Esophagus (tissue), 2 donors: ENCODE data around the gene PFAS. TPM values are rescaled to one million over a fixed set of nuclear protein-coding genes. Genes with fewer than 3 reads are reported as not detected.
"Not testable (repeated sequence)": the region's sequence is repeated elsewhere in the genome, so short reads cannot be mapped to it uniquely, and the experiment has no call there.

Source experiments
- H3K27ac ChIP-seq, 2 donors: one replicate each; pipeline ENCODE4 v1.5.1; 2013; ENCODE audit warnings: low read depth in 2 of 2, mild to moderate bottlenecking in 2 of 2, inconsistent platforms in 1 of 2, low read length in 1 of 2, moderate library complexity in 1 of 2
- H3K27me3 ChIP-seq, 2 donors: one replicate each; pipeline ENCODE4 v1.6.1; 2013; ENCODE audit warnings: low read length in 2 of 2, control low read depth in 1 of 2, mild to moderate bottlenecking in 1 of 2; ENCODE audit not compliant: insufficient read depth in 2 of 2, control insufficient read depth in 1 of 2
- H3K36me3 ChIP-seq, 2 donors: one replicate each; pipeline ENCODE4 v1.6.1; 2013; ENCODE audit warnings: low read length in 1 of 2; ENCODE audit not compliant: control insufficient read depth in 2 of 2, insufficient read depth in 2 of 2
- H3K4me1 ChIP-seq, 2 donors: one replicate each; pipeline ENCODE4 v1.6.1; 2013; ENCODE audit warnings: low read length in 1 of 2; ENCODE audit not compliant: control insufficient read depth in 2 of 2, insufficient read depth in 2 of 2
- H3K4me3 ChIP-seq, 2 donors: one replicate each; pipeline ENCODE4 v1.5.1; 2013; ENCODE audit warnings: low read length in 2 of 2, mild to moderate bottlenecking in 2 of 2, low read depth in 1 of 2, moderate library complexity in 1 of 2
- H3K9me3 ChIP-seq, 2 donors: one replicate each; pipeline ENCODE4 v1.6.1; 2013; ENCODE audit warnings: mild to moderate bottlenecking in 2 of 2, low read depth in 1 of 2, low read length in 1 of 2, moderate library complexity in 1 of 2; ENCODE audit not compliant: control insufficient read depth in 2 of 2, insufficient read depth in 1 of 2
- WGBS, 2 donors: extraction: QIAGEN DNeasy Blood & Tissue Kit; methylation state at CpG; one replicate each; pipeline ENCODE4 v1.1.7; 2013; 5-methylcytosine and 5-hydroxymethylcytosine counted together
- polyA plus RNA-seq, 2 donors: library from polyadenylated mRNA; stranded (reverse); fragments of 200-250 nt; gene quantifications; one replicate each; pipeline ENCODE4 v1.2.3, GENCODE V29; 2013
- donor health status: healthy with polysubstance abuse.
- donor health status: Bipolar disorder and iron deficiency.

The PFAS gene
- polyA plus RNA-seq, 2 donors: 8.1 to 16.2 TPM

DNA sequence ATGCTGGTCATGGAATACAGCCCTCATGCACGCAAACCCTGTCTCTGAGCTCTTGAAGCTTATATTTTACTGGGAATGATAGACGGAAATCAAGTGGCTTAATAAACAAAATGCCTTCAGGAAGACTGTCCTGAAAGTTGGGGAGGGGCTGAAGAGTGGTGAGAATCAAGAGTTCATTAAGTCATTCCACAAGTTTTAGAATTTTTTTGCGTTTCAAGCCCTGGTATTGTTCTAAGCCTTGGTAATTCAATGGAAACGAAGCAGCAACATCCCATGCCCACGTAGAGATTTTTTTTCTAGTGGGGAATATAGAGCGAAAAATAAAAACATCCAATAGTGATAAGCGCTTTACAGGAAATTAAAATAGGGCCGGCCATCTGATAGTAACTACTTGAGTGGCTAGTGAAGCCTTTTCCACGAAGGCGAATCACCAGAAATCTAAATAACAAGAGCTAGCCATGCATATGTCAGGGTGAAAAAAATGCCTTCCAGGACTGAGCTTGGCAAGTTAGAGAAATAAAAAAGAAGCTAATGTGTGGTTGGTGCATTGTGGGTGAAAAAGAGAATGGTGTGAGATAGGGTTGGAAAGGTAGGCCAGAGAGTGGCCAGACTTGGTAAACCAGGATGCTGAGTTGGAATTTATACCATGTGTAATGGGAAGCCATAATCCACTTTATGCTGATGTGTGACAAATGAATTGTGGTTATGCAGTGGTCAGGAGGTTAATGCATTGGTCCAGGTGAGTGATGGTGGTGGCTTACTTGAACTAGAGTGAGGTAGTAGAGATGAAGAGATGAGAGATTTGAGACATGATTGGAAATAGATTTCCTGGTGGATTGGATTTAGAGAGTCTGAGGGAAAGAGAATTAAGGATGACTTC is 772 bp downstream of the PFAS start:
- no peaks in the 10 kb centered on the region for H3K4me1 ChIP-seq
- no peaks in the 10 kb centered on the region for H3K27me3 ChIP-seq
- peak overlapping the region; percentile 73 to 94 for H3K4me3 ChIP-seq
- H3K9me3 ChIP-seq: no peaks in the 10 kb centered on the region
- H3K36me3 ChIP-seq: peaks cover 0 to under 1% of the 10 kb centered on the region in 2 donors
- H3K27ac ChIP-seq: peak overlapping the region; percentile 69 to 100
- WGBS, 2 donors: 14 to 16% methylated on average over 10 of the region's 10 CpGs

DNA sequence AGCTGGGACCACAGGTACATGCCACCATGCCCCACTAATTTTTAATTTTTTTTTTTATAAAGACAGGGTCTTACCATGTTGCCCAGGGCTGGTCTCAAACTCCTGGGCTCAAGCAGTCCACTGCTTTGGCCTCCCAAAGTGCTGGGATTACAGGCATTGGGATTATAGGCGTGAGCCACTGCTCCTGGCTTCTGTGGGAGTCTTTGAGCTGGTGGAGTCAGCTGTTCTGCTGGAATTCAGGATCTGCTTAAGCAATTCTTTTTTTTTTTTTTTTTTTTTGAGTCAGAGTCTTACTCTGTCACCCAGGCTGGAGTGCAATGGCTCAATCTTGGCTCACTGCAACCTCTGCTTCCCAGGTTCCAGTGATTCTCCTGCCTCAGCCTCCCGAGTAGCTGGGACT is 2.3 kb downstream of the PFAS start:
- WGBS, 2 donors: 85 to 88% methylated on average over 2 of the region's 2 CpGs

DNA sequence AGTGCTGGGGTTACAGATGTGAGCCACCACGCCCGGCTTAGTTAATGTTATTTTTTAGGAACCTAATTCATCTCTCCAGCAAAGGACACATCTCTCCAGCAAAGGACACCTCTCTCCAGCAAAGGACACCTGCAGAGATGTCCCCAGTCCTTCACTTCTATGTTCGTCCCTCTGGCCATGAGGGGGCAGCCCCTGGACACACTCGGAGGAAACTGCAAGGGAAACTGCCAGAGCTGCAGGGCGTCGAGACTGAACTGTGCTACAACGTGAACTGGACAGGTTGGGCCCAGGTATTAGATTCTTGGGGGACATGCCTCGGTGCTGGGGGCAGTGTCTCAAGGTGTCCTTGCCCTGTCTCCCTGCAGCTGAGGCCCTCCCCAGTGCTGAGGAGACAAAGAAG is 4.7 kb downstream of the PFAS start:
- no peaks in the 10 kb centered on the region for H3K27me3 ChIP-seq
- peaks cover 7 to 21% of the 10 kb centered on the region in 2 donors for H3K36me3 ChIP-seq
- no peak overlapping the region for H3K27ac ChIP-seq
- H3K4me1 ChIP-seq: no peaks in the 10 kb centered on the region
- 54 to 63% methylated on average over 8 of the region's 8 CpGs for WGBS, 2 donors
- no peaks in the 10 kb centered on the region for H3K9me3 ChIP-seq
- no peak overlapping the region for H3K4me3 ChIP-seq

More for the DNA sequence above, 2.3 kb downstream of the PFAS start:
- peaks cover 0 to 10% of the 10 kb centered on the region in 2 donors for H3K36me3 ChIP-seq
- H3K4me3 ChIP-seq, H3K27ac ChIP-seq, H3K4me1 ChIP-seq, H3K27me3 ChIP-seq, H3K9me3 ChIP-seq: not testable (repeated sequence)

DNA sequence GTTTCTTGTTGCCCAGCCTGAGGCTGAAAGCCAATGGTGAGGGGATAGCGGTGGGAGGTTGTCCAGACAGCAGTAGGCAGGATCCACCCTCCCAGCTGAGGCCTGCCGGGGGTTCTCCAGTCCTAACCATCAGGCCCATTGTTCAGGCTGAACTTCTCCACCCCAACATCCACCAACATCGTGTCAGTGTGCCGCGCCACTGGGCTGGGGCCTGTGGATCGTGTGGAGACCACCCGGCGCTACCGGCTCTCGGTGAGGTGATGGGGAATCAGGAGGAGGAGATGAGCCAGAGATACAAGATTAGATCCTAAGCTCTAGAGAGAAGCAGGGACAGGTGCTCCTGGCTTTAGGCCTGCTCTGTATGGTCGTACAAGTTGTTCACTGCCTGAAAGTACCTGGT is 5.8 kb downstream of the PFAS start:
- Histone ChIP-seq H3K4me3 (no peak overlapping the region), H3K27me3 (no peaks in the 10 kb centered on the region), H3K27ac (no peak overlapping the region), H3K36me3 (peaks cover 7 to 24% of the 10 kb centered on the region in 2 donors), H3K9me3 (no peaks in the 10 kb centered on the region), H3K4me1 (no peaks in the 10 kb centered on the region)
- 96 to 99% methylated on average over 11 of the region's 11 CpGs for WGBS, 2 donors

DNA sequence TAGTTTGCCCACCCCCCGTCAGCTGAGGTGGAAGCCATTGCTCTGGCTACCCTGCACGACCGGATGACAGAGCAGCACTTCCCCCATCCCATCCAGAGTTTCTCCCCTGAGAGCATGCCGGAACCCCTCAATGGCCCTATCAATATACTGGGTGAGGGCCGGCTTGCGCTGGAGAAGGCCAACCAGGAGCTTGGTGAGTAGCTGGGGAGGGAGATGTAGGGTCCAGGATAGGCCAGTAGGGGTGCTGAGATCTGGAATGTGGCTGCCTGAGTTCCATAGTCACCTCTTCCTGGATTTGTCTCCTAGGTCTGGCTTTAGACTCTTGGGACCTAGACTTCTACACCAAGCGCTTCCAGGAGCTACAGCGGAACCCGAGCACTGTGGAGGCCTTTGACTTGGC is 6.4 kb downstream of the PFAS start:
- Histone ChIP-seq H3K36me3 (peaks cover 7 to 24% of the 10 kb centered on the region in 2 donors), H3K9me3 (no peaks in the 10 kb centered on the region), H3K27ac (no peak overlapping the region), H3K27me3 (no peaks in the 10 kb centered on the region), H3K4me1 (no peaks in the 10 kb centered on the region), H3K4me3 (no peak overlapping the region)
- 97% methylated on average over 9 of the region's 9 CpGs for WGBS, 2 donors

DNA sequence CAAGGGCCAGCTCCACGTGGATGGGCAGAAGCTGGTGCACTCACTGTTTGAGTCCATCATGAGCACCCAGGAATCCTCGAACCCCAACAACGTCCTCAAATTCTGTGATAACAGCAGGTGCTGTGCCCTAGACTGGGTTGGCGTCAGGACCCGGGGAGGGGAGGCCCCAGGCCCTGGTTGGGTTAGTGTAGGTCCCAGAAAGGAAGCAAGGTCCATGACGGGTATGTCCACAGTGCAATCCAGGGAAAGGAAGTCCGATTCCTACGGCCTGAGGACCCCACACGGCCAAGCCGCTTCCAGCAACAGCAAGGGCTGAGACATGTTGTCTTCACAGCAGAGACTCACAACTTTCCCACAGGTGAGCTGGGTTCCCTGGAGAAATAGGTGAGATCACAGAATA is 7.2 kb downstream of the PFAS start:
- Histone ChIP-seq H3K9me3 (no peaks in the 10 kb centered on the region), H3K27me3 (no peaks in the 10 kb centered on the region), H3K36me3 (peaks cover 7 to 24% of the 10 kb centered on the region in 2 donors), H3K4me3 (no peak overlapping the region), H3K27ac (no peak overlapping the region), H3K4me1 (no peaks in the 10 kb centered on the region)
- 93 to 94% methylated on average over 10 of the region's 10 CpGs for WGBS, 2 donors

DNA sequence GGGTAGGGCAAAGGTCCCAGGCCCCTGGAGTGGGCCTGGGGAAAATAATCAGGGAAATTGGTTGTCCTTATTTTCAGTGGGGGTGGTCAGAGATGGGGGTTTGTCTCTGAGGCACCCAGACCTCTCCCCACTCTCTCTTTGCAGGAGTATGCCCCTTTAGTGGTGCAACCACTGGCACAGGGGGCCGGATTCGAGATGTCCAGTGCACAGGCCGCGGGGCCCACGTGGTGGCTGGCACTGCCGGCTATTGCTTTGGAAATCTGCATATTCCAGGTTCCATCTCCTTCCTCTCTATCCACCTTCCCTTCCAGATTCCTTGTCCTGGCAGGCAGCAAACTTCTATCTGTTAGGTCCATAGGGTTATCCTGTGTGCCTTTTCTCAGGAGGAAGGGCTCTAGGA is 7.6 kb downstream of the PFAS start:
- Histone ChIP-seq H3K4me3 (no peak overlapping the region), H3K27ac (no peak overlapping the region), H3K4me1 (no peaks in the 10 kb centered on the region), H3K9me3 (no peaks in the 10 kb centered on the region), H3K27me3 (no peaks in the 10 kb centered on the region), H3K36me3 (peaks cover 7 to 24% of the 10 kb centered on the region in 2 donors)
- WGBS, 2 donors: 98 to 100% methylated on average over 6 of the region's 6 CpGs

DNA sequence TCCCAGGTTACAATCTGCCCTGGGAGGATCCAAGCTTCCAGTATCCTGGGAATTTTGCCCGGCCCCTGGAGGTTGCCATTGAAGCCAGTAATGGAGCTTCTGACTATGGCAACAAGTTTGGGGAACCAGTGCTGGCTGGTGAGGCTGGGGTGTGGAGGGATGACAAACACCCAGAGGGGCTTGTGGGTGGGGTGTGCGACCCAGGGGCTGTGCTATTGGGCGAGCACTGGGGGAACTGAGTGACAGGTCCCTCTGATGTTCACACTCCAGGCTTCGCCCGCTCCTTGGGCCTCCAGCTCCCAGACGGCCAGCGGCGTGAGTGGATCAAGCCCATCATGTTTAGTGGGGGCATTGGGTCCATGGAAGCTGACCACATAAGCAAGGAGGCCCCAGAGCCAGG is 8.7 kb downstream of the PFAS start:
- H3K4me3 ChIP-seq: no peak overlapping the region
- WGBS, 2 donors: 96% methylated on average over 8 of the region's 8 CpGs
- peaks cover 7 to 26% of the 10 kb centered on the region in 2 donors for H3K36me3 ChIP-seq
- no peaks in the 10 kb centered on the region for H3K27me3 ChIP-seq
- no peaks in the 10 kb centered on the region for H3K4me1 ChIP-seq
- H3K9me3 ChIP-seq: no peaks in the 10 kb centered on the region
- no peak overlapping the region for H3K27ac ChIP-seq

DNA sequence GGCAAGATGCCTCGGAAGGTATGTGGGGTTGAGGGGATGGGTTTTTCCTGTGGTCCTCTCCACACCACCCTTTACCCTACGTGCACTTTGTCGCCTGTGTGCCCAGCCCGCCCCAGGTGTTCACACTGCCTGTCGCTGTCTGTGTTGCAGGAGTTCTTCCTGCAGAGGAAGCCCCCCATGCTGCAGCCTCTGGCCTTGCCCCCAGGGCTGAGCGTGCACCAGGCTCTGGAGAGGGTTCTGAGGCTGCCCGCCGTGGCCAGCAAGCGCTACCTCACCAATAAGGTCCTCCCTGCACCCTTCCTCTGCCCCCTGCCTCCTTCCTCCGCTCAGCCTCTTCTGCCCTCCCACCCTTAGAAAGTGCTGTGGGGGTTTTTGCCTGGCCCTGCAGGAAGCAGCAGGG is 15.2 kb downstream of the PFAS start:
- no peaks in the 10 kb centered on the region for H3K27me3 ChIP-seq
- H3K36me3 ChIP-seq: peaks cover 6 to 51% of the 10 kb centered on the region in 2 donors
- no peak overlapping the region for H3K27ac ChIP-seq
- no peaks in the 10 kb centered on the region for H3K9me3 ChIP-seq
- 96 to 97% methylated on average over 10 of the region's 10 CpGs for WGBS, 2 donors
- no peak overlapping the region for H3K4me3 ChIP-seq
- H3K4me1 ChIP-seq: no peaks in the 10 kb centered on the region
